K562 (cell line): ENCODE data around the gene LRRC75A. TPM values are rescaled to one million over a fixed set of nuclear protein-coding genes. Genes with fewer than 3 reads are reported as not detected.

Source experiments
- ATAC-seq: fragments of 200-7000 bp; cut with Tn5 transposase; 3 replicates; pipeline ENCODE4 v1.9.1; 2020; ENCODE audit warnings: moderate library complexity
- BruUV-seq: library from RNA; stranded (reverse); fragments of 400-500 nt; replicated peaks from 2 replicates; lab custom pipeline; 2021; lab: Mats Ljungman, UMichigan
- CTCF ChIA-PET: fragments of 300-600 bp; formaldehyde crosslinking; extraction: SDS; loops from one replicate; lab custom pipeline; 2021; ENCODE audit warnings: low intra/inter-chr PET ratio; lab: Yijun Ruan, JAX
- POLR2A ChIA-PET: fragments of 300-600, 350-650 bp; sonication (Branson Sonifier 250); formaldehyde crosslinking; extraction: SDS; loops from one replicate; lab custom pipeline; 2021; ENCODE audit warnings: antibody characterized with exemption, inconsistent platforms; lab: Yijun Ruan, JAX
- DNase-seq, 4 experiments: peaks; one replicate each; pipeline versions ENCODE4 v3.0.0 to v3.0.0-alpha.2; 2011 to 2018; ENCODE audit warnings: low spot score in 3 of 4, mixed read lengths in 3 of 4; ENCODE audit errors: extremely low read depth in 1 of 4
- FAIRE-seq: peaks from 2 replicates; lab custom pipeline; 2011; peaks lifted over from hg19 to GRCh38; lab: Jason Lieb, UNC
- H2AFZ ChIP-seq: 2 replicates; pipeline ENCODE4 v1.6.0; 2011; ENCODE audit warnings: low read depth, low read length, control low read depth, inconsistent platforms
- H3K27ac ChIP-seq: fragments of 200-600 bp; 3 replicates; pipeline ENCODE4 v1.8.0; 2011; ENCODE audit warnings: low read depth, mild to moderate bottlenecking, control low read depth, inconsistent platforms, low read length, moderate library complexity, mixed read lengths; ENCODE audit errors: extremely low read depth
- H3K27me3 ChIP-seq, 2 experiments: fragments of 300-600 bp in 1 of 2; 2 replicates in 1 of 2; 3 replicates in 1 of 2; pipeline versions ENCODE4 v1.6.0 to v1.8.0; 2011; ENCODE audit warnings: inconsistent platforms in 2 of 2, low read length in 2 of 2, mild to moderate bottlenecking in 1 of 2, mixed read lengths in 1 of 2, moderate library complexity in 1 of 2; ENCODE audit not compliant: control insufficient read depth in 2 of 2, insufficient read depth in 2 of 2
- H3K36me3 ChIP-seq: fragments of 300-600 bp; 3 replicates; pipeline ENCODE4 v1.8.0; 2011; ENCODE audit warnings: mild to moderate bottlenecking, low read length, inconsistent platforms; ENCODE audit not compliant: control insufficient read depth, insufficient read depth
- H3K4me1 ChIP-seq, 2 experiments: fragments of 200-600 bp in 1 of 2; replicated peaks in 1 of 2; 2 replicates in 1 of 2; 3 replicates in 1 of 2; pipeline versions ENCODE4 v1.5.1 to v1.8.0; 2011; ENCODE audit warnings: inconsistent platforms in 2 of 2, low read length in 2 of 2, mild to moderate bottlenecking in 1 of 2, mixed read lengths in 1 of 2, moderate library complexity in 1 of 2; ENCODE audit not compliant: control insufficient read depth in 2 of 2, insufficient read depth in 2 of 2
- H3K4me2 ChIP-seq: 2 replicates; pipeline ENCODE4 v1.6.1; 2011; ENCODE audit warnings: low read length, control low read depth, inconsistent platforms, mixed read lengths; ENCODE audit not compliant: insufficient read depth
- H3K4me3 ChIP-seq: fragments of 200-600 bp; sonication (generic), shearing (Covaris generic); 2 replicates; pipeline ENCODE4 v1.5.1; 2016; ENCODE audit warnings: control low read depth, inconsistent platforms
- H3K79me2 ChIP-seq: fragments of 200-600 bp; 3 replicates; pipeline ENCODE4 v1.8.0; 2011; ENCODE audit warnings: low read length, inconsistent platforms; ENCODE audit not compliant: control insufficient read depth, insufficient read depth
- H3K9ac ChIP-seq, 2 experiments: 2 replicates each; pipeline versions ENCODE4 v1.6.0 to v1.6.1; 2011; ENCODE audit warnings: low read depth in 2 of 2, low read length in 2 of 2, control low read depth in 1 of 2, inconsistent platforms in 1 of 2, mild to moderate bottlenecking in 1 of 2, mixed read lengths in 1 of 2; ENCODE audit not compliant: insufficient read depth in 1 of 2
- H3K9me1 ChIP-seq: one replicate; pipeline ENCODE4 v1.6.0; 2011; ENCODE audit warnings: inconsistent platforms, mild to moderate bottlenecking, low read length, moderate library complexity; ENCODE audit not compliant: control insufficient read depth, insufficient read depth
- H3K9me3 ChIP-seq: replicated peaks from 2 replicates; pipeline ENCODE4 v1.5.1; 2011; ENCODE audit warnings: low read depth, low read length, inconsistent platforms; ENCODE audit not compliant: control insufficient read depth, insufficient read depth
- H4K20me1 ChIP-seq: replicated peaks from 2 replicates; pipeline ENCODE4 v1.6.1; 2011; ENCODE audit warnings: low read length, inconsistent platforms, mixed read lengths; ENCODE audit not compliant: control insufficient read depth, insufficient read depth
- OTX1 ChIP-seq: fragments of 450-650 bp; formaldehyde crosslinking; IDR thresholded peaks from 2 replicates; pipeline ENCODE4 v1.4.0; 2022; ENCODE audit warnings: mild to moderate bottlenecking
- SMARCC2 ChIP-seq: fragments of 450-650 bp; IDR thresholded peaks from 2 replicates; pipeline ENCODE4 v1.6.1; 2017; ENCODE audit warnings: antibody characterized with exemption, moderate library complexity, mild to moderate bottlenecking, low read depth
- ZBTB8A ChIP-seq: fragments of 450-650 bp; IDR thresholded peaks from 2 replicates; pipeline ENCODE4 v1.6.1; 2018; ENCODE audit warnings: mild to moderate bottlenecking, moderate library complexity; ENCODE audit not compliant: partially characterized antibody
- ZNF165 ChIP-seq: fragments of 250-450 bp; sonication (Bioruptor Pico); IDR thresholded peaks from 2 replicates; pipeline ENCODE4 v1.4.0; 2020; ENCODE audit warnings: borderline replicate concordance
- ZNF696 ChIP-seq: fragments of 250-450 bp; sonication (Bioruptor Pico); conservative IDR thresholded peaks from 2 replicates; pipeline ENCODE4 v1.4.0; 2020; ENCODE audit warnings: mild to moderate bottlenecking, moderate library complexity
- WGBS: fragments of 100-300 bp; shearing (Covaris generic); methylation state at CpG from one replicate; pipeline ENCODE4 v1.1.6; 2016; ENCODE audit warnings: low coverage, mixed read lengths; ENCODE audit not compliant: insufficient coverage; ENCODE audit errors: missing lambda C conversion rate; 5-methylcytosine and 5-hydroxymethylcytosine counted together
- in situ Hi-C: fragments of 300-500 bp; cut with MboI; formaldehyde crosslinking; loops from 4 replicates; pipeline ENCODE4 v1.15.0; 2018; ENCODE audit warnings: inconsistent platforms, mixed read lengths
- intact Hi-C: fragments of 100-400 bp; cut with micrococcal nuclease; formaldehyde crosslinking; loops from 2 replicates; pipeline ENCODE4 v1.14.2; 2022
- polyA plus RNA-seq, 8 experiments: library from polyadenylated mRNA; depleted of rRNA in 4 of 8; stranded (reverse) in 5 of 8; unstranded in 3 of 8; fragments of >200 nt; fragmentation: Nextera tagmentation in 2 of 8; fragmentation: Illumina TruSeq in 1 of 8; extraction: Ambion mirVana in 2 of 8; extraction: Trizol in 1 of 8; gene quantifications; 2 replicates each; pipeline versions ENCODE4 v1.2.1 to v1.2.3, GENCODE V29; 2011 to 2014; ENCODE audit warnings: inconsistent platforms in 1 of 8, missing spikeins in 1 of 8
- total RNA-seq, 7 experiments: library from RNA; depleted of rRNA in 6 of 7; stranded (reverse); fragments of >200 nt in 6 of 7; fragmentation: Illumina TruSeq in 2 of 7; extraction: Trizol in 2 of 7; gene quantifications; 2 replicates each; pipeline versions ENCODE4 v1.2.1 to v1.2.3, GENCODE V29; 2011 to 2021; ENCODE audit warnings: low replicate concordance in 1 of 7
- TF ChIP-seq, protein P1 (sequence below), 2 experiments: IDR thresholded peaks in 1 of 2; conservative IDR thresholded peaks in 1 of 2; 2 replicates each; pipeline ENCODE4 v1.6.1; 2016; ENCODE audit warnings: low read depth in 2 of 2, mild to moderate bottlenecking in 1 of 2, missing compliant biosample characterization in 1 of 2, missing genetic modification characterization in 1 of 2, moderate library complexity in 1 of 2
- TF ChIP-seq, protein P2 (sequence below): fragments of 450-650 bp; IDR thresholded peaks from 2 replicates; pipeline ENCODE4 v1.7.1; 2018; ENCODE audit warnings: mild to moderate bottlenecking, low read depth; ENCODE audit not compliant: partially characterized antibody

The LRRC75A gene
- total and polyA plus RNA-seq, 9 of the 15 experiments (the other 6 are each of a cell fraction or from before 2014, with no cell fraction given): 0.04 to 0.34 (median 0.08) TPM; not detected in 5

GRCh38 chr17:16468428-16468992 lies 23.5 kb downstream of the LRRC75A start (continued):
- TF ChIP-seq, protein P1, sequence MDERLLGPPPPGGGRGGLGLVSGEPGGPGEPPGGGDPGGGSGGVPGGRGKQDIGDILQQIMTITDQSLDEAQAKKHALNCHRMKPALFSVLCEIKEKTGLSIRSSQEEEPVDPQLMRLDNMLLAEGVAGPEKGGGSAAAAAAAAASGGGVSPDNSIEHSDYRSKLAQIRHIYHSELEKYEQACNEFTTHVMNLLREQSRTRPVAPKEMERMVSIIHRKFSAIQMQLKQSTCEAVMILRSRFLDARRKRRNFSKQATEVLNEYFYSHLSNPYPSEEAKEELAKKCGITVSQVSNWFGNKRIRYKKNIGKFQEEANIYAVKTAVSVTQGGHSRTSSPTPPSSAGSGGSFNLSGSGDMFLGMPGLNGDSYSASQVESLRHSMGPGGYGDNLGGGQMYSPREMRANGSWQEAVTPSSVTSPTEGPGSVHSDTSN (CRISPR knock-in tag; IDR thresholded peaks at IDR 0.05; ENCODE audit: low read depth): no peak
- TF ChIP-seq, protein P1 (tag; conservative IDR thresholded peaks at IDR 0.05; ENCODE audit: low read depth): no peak
- TF ChIP-seq ZNF165 (CRISPR knock-in tag) (no peak), OTX1 (no peak), ZNF696 (CRISPR knock-in tag) (no peak)

GRCh38 chr17:16467886-16468285 lies 24.1 kb downstream of the LRRC75A start:
- WGBS: 12% methylated on average over 3 of the region's 3 CpGs
- intact Hi-C loops: no loop called here
- H3K9ac ChIP-seq: no peak overlapping the region
- in situ Hi-C loops: no loop called here
- H3K27me3 ChIP-seq: peaks cover 9 to 25% of the 10 kb centered on the region in 2 experiments; a peak in 4 of 5 replicates
- no peak overlapping the region for H3K4me2 ChIP-seq
- no peak overlapping the region for H3K4me3 ChIP-seq
- H3K79me2 ChIP-seq: no peaks in the 10 kb centered on the region
- H3K4me1 ChIP-seq: no peaks in the 10 kb centered on the region; a peak in 1 of 5 replicates
- H4K20me1 ChIP-seq: peaks cover 9% of the 10 kb centered on the region; the same call in 1 of the 2 replicates
- H3K36me3 ChIP-seq: peaks cover 1% of the 10 kb centered on the region; the same call in 1 of the 3 replicates
- POLR2A ChIA-PET: interaction anchor here (1.1 kb wide), 1 partner anchor 11 kb away, joined by 3 read pairs; no protein-coding TSS in a partner anchor
- H2AFZ ChIP-seq: no peak overlapping the region
- DNase-seq (no peak), FAIRE-seq (no peak), ATAC-seq (no peak)
- no peak overlapping the region for H3K27ac ChIP-seq
- H3K9me3 ChIP-seq: no peaks in the 10 kb centered on the region
- no TSS peak for BruUV-seq
- no peaks in the 10 kb centered on the region for H3K9me1 ChIP-seq
- CTCF ChIA-PET: no interaction called here
- TF ChIP-seq ZBTB8A (no peak), SMARCC2 (no peak)
- TF ChIP-seq, protein P2, sequence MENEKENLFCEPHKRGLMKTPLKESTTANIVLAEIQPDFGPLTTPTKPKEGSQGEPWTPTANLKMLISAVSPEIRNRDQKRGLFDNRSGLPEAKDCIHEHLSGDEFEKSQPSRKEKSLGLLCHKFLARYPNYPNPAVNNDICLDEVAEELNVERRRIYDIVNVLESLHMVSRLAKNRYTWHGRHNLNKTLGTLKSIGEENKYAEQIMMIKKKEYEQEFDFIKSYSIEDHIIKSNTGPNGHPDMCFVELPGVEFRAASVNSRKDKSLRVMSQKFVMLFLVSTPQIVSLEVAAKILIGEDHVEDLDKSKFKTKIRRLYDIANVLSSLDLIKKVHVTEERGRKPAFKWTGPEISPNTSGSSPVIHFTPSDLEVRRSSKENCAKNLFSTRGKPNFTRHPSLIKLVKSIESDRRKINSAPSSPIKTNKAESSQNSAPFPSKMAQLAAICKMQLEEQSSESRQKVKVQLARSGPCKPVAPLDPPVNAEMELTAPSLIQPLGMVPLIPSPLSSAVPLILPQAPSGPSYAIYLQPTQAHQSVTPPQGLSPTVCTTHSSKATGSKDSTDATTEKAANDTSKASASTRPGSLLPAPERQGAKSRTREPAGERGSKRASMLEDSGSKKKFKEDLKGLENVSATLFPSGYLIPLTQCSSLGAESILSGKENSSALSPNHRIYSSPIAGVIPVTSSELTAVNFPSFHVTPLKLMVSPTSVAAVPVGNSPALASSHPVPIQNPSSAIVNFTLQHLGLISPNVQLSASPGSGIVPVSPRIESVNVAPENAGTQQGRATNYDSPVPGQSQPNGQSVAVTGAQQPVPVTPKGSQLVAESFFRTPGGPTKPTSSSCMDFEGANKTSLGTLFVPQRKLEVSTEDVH: no peak
